Uterus (tissue), 4 donors: ENCODE data around the gene VCAM1. TPM values are rescaled to one million over a fixed set of nuclear protein-coding genes. Genes with fewer than 3 reads are reported as not detected.

ENCODE experiments used
- DNase-seq, 2 donors: peaks; one replicate each; pipeline ENCODE4 v3.0.0-alpha.2; 2019 to 2020
- H3K27ac ChIP-seq, 2 donors: fragments of 200-600 bp; sonication (generic); 1 replicate in 1 of 2; 2 replicates in 1 of 2; pipeline ENCODE4 v1.5.1; 2016 to 2018
- H3K27me3 ChIP-seq, 2 donors: fragments of 200-600 bp; sonication (generic); one replicate each; pipeline ENCODE4 v1.5.1; 2018 to 2019; ENCODE audit warnings: control low read depth in 1 of 2
- H3K36me3 ChIP-seq, 2 donors: fragments of 200-600 bp; sonication (generic); one replicate each; pipeline ENCODE4 v1.5.1; 2019; ENCODE audit warnings: control low read depth in 1 of 2
- H3K4me1 ChIP-seq, 2 donors: fragments of 200-600 bp; sonication (generic); one replicate each; pipeline ENCODE4 v1.5.1; 2018 to 2019; ENCODE audit warnings: control low read depth in 1 of 2
- H3K4me3 ChIP-seq, 2 donors: fragments of 200-600 bp; sonication (generic); 1 replicate in 1 of 2; 2 replicates in 1 of 2; pipeline ENCODE4 v1.5.1; 2018 to 2019; ENCODE audit warnings: mild to moderate bottlenecking in 1 of 2
- H3K9me3 ChIP-seq, 2 donors: fragments of 200-600 bp; sonication (generic); one replicate each; pipeline ENCODE4 v1.5.1; 2019; ENCODE audit warnings: control low read depth in 1 of 2
- CTCF ChIP-seq, 4 experiments: fragments of 200-600 bp in 2 of 4; fragments of 450-650 bp in 2 of 4; sonication (generic) in 2 of 4; IDR thresholded peaks; one replicate each; pipeline ENCODE4 v1.5.1; 2016 to 2019; ENCODE audit warnings: antibody characterized with exemption in 4 of 4, mild to moderate bottlenecking in 2 of 4, moderate library complexity in 1 of 4
- POLR2A ChIP-seq, 2 donors: fragments of 450-650 bp; IDR thresholded peaks; one replicate each; pipeline ENCODE4 v1.6.1; 2016; ENCODE audit warnings: antibody characterized with exemption in 2 of 2, mild to moderate bottlenecking in 1 of 2, moderate library complexity in 1 of 2
- intact Hi-C: fragments of 100-400 bp; cut with DNase I; formaldehyde crosslinking; loops from one replicate; pipeline ENCODE4 v1.15.1; 2023; ENCODE audit warnings: low total_unique reads
- total RNA-seq, 4 donors: library from RNA; depleted of rRNA in 3 of 4; stranded (reverse); fragments of >200 nt in 3 of 4; gene quantifications; one replicate each; pipeline versions ENCODE4 v1.1.0 to v1.2.4, GENCODE V29; 2014 to 2023
- donor health status: DM: yes; HTN: yes; CAD: no.

Gene VCAM1
- total RNA-seq, 4 donors from 2014 or later = 4.4 to 46.8 (median 9.7) TPM

GRCh38 chr1:100700586-100700985 is 19.0 kb upstream of the VCAM1 start:
- no peak for DNase-seq
- TF ChIP-seq CTCF (IDR thresholded peaks at IDR 0.05) (no peak), POLR2A (IDR thresholded peaks at IDR 0.05) (no peak)
- Histone ChIP-seq H3K9me3 (no peaks in the 10 kb centered on the region), H3K27me3 (no peaks in the 10 kb centered on the region), H3K36me3 (no peaks in the 10 kb centered on the region), H3K27ac (no peak overlapping the region), H3K4me3 (no peak overlapping the region), H3K4me1 (no peaks in the 10 kb centered on the region)
- intact Hi-C loops = no loop called here

- intact Hi-C loops = no loop called here
- no peak for TF ChIP-seq POLR2A (IDR thresholded peaks at IDR 0.05)
- no peak for TF ChIP-seq CTCF (IDR thresholded peaks at IDR 0.05)
- H3K4me3 ChIP-seq = no peak overlapping the region
- no peaks in the 10 kb centered on the region for H3K4me1 ChIP-seq
- no peaks in the 10 kb centered on the region for H3K9me3 ChIP-seq
- H3K36me3 ChIP-seq = no peaks in the 10 kb centered on the region
- no peak overlapping the region for H3K27ac ChIP-seq
- no peak for DNase-seq
- no peaks in the 10 kb centered on the region for H3K27me3 ChIP-seq
Observed at GRCh38 chr1:100703052-100703451, 16.5 kb upstream of the VCAM1 start.

GRCh38 chr1:100703716-100704115 is 15.8 kb upstream of the VCAM1 start:
- intact Hi-C loops = no loop called here
- no peaks in the 10 kb centered on the region for H3K27me3 ChIP-seq
- H3K9me3 ChIP-seq = no peaks in the 10 kb centered on the region
- H3K4me3 ChIP-seq = no peak overlapping the region
- no peaks in the 10 kb centered on the region for H3K36me3 ChIP-seq
- DNase-seq = no peak
- H3K4me1 ChIP-seq = no peaks in the 10 kb centered on the region
- H3K27ac ChIP-seq = no peak overlapping the region
- TF ChIP-seq CTCF (IDR thresholded peaks at IDR 0.05) (no peak), POLR2A (IDR thresholded peaks at IDR 0.05) (no peak)

- H3K4me1 ChIP-seq = no peaks in the 10 kb centered on the region
Observed at GRCh38 chr1:100704473-100704872, 15.1 kb upstream of the VCAM1 start.

GRCh38 chr1:100706296-100706695 is 13.2 kb upstream of the VCAM1 start:
- DNase-seq = no peak
- intact Hi-C loops = no loop called here
- Histone ChIP-seq H3K27ac (no peak overlapping the region), H3K4me1 (no peaks in the 10 kb centered on the region), H3K9me3 (no peaks in the 10 kb centered on the region), H3K36me3 (no peaks in the 10 kb centered on the region), H3K27me3 (no peaks in the 10 kb centered on the region), H3K4me3 (no peak overlapping the region)
- no peak for TF ChIP-seq CTCF (IDR thresholded peaks at IDR 0.05)
- TF ChIP-seq POLR2A (IDR thresholded peaks at IDR 0.05) = no peak

More at GRCh38 chr1:100704473-100704872, 15.1 kb upstream of the VCAM1 start:
- TF ChIP-seq CTCF (IDR thresholded peaks at IDR 0.05) (no peak), POLR2A (IDR thresholded peaks at IDR 0.05) (no peak)
- Histone ChIP-seq H3K27ac (no peak overlapping the region), H3K36me3 (no peaks in the 10 kb centered on the region), H3K9me3 (no peaks in the 10 kb centered on the region), H3K4me3 (no peak overlapping the region), H3K27me3 (no peaks in the 10 kb centered on the region)
- intact Hi-C loops = no loop called here
- DNase-seq = no peak
